SK-N-SH (cell line): ENCODE data around the gene PDE4B. TPM values are rescaled to one million over a fixed set of nuclear protein-coding genes. Genes with fewer than 3 reads are reported as not detected.

Source experiments
- CTCF ChIA-PET: fragments of 300-600, 350-600 bp; formaldehyde crosslinking; extraction: SDS; loops from one replicate; lab custom pipeline; 2021; lab: Yijun Ruan, JAX
- POLR2A ChIA-PET: fragments of 350-600 bp; sonication (Branson Sonifier 250); formaldehyde crosslinking; extraction: SDS; loops from one replicate; lab custom pipeline; 2020; ENCODE audit warnings: antibody characterized with exemption, inconsistent platforms; lab: Yijun Ruan, JAX
- DNase-seq: peaks from one replicate; pipeline ENCODE4 v3.0.0; 2012
- H2AFZ ChIP-seq: fragments of 200-600 bp; sonication (generic); 2 replicates; pipeline ENCODE4 v1.8.1; 2016; ENCODE audit warnings: antibody characterized with exemption, mild to moderate bottlenecking, low read depth
- H3F3A ChIP-seq: fragments of 200-600 bp; sonication (generic); replicated peaks from 2 replicates; pipeline ENCODE3; 2016; ENCODE audit warnings: antibody characterized with exemption, mild to moderate bottlenecking; ENCODE audit not compliant: insufficient read depth
- H3K27ac ChIP-seq, 2 experiments: fragments of 200-500 bp in 1 of 2; fragments of 200-600 bp in 1 of 2; sonication (Bioruptor generic) in 1 of 2; sonication (generic), shearing (Covaris generic) in 1 of 2; 2 replicates each; pipeline versions ENCODE4 v1.5.1 to v1.6.1; 2014 to 2016; ENCODE audit warnings: low read depth in 2 of 2, inconsistent platforms in 1 of 2, low read length in 1 of 2, mild to moderate bottlenecking in 1 of 2, mixed read lengths in 1 of 2
- H3K27me3 ChIP-seq: fragments of 200-600 bp; sonication (generic), shearing (Covaris generic); 2 replicates; pipeline ENCODE4 v1.6.1; 2016; ENCODE audit warnings: mixed run types; ENCODE audit not compliant: insufficient read depth
- H3K36me3 ChIP-seq, 2 experiments: fragments of 200-500 bp in 1 of 2; fragments of 200-600 bp in 1 of 2; sonication (Bioruptor generic) in 1 of 2; sonication (generic) in 1 of 2; replicated peaks in 1 of 2; 2 replicates each; pipeline versions ENCODE3 to v1.5.1; 2014 to 2016; ENCODE audit warnings: low read length in 1 of 2, mild to moderate bottlenecking in 1 of 2; ENCODE audit not compliant: insufficient read depth in 2 of 2, control insufficient read depth in 1 of 2
- H3K4me1 ChIP-seq, 2 experiments: fragments of 200-500 bp in 1 of 2; fragments of 200-600 bp in 1 of 2; sonication (Bioruptor generic) in 1 of 2; sonication (generic), shearing (Covaris generic) in 1 of 2; 2 replicates each; pipeline versions ENCODE4 v1.5.1 to v1.6.1; 2014 to 2016; ENCODE audit warnings: low read depth in 1 of 2, low read length in 1 of 2, mixed run types in 1 of 2; ENCODE audit not compliant: insufficient read depth in 2 of 2, control insufficient read depth in 1 of 2
- H3K4me2 ChIP-seq: fragments of 200-600 bp; sonication (generic), shearing (Covaris generic); 2 replicates; pipeline ENCODE4 v1.6.1; 2017; ENCODE audit warnings: mixed run types
- H3K4me3 ChIP-seq, 2 experiments: fragments of 200-500 bp in 1 of 2; fragments of 200-600 bp in 1 of 2; sonication (Bioruptor generic) in 1 of 2; sonication (generic), shearing (Covaris generic) in 1 of 2; 2 replicates each; pipeline versions ENCODE4 v1.5.1 to v1.8.1; 2014 to 2016; ENCODE audit warnings: low read depth in 2 of 2, inconsistent platforms in 1 of 2, low read length in 1 of 2, mild to moderate bottlenecking in 1 of 2, mixed read lengths in 1 of 2, moderate library complexity in 1 of 2
- H3K79me2 ChIP-seq: fragments of 200-600 bp; sonication (generic); 2 replicates; pipeline ENCODE4 v1.8.1; 2017; ENCODE audit warnings: mild to moderate bottlenecking; ENCODE audit not compliant: insufficient read depth
- H3K9ac ChIP-seq: fragments of 200-600 bp; sonication (generic); 2 replicates; pipeline ENCODE4 v1.6.1; 2017; ENCODE audit warnings: mixed run types
- H3K9me2 ChIP-seq: fragments of 200-600 bp; sonication (generic); 2 replicates; pipeline ENCODE4 v1.6.1; 2017; ENCODE audit warnings: mixed run types
- H3K9me3 ChIP-seq: fragments of 200-600 bp; sonication (generic); 2 replicates; pipeline ENCODE4 v1.6.1; 2017; ENCODE audit warnings: mixed run types, mild to moderate bottlenecking, moderate library complexity
- H4K20me1 ChIP-seq: fragments of 200-600 bp; sonication (generic); 2 replicates; pipeline ENCODE4 v1.6.1; 2017; ENCODE audit warnings: mild to moderate bottlenecking, mixed run types; ENCODE audit not compliant: insufficient read depth
- CTCF ChIP-seq: fragments of 200-600 bp; sonication (generic); IDR thresholded peaks from 2 replicates; pipeline ENCODE4 v1.6.1; 2017; ENCODE audit warnings: antibody characterized with exemption, mild to moderate bottlenecking, moderate library complexity
- ELF1 ChIP-seq: IDR thresholded peaks from 2 replicates; pipeline ENCODE4 v1.4.0; 2012
- FOSL2 ChIP-seq: IDR thresholded peaks from 2 replicates; pipeline ENCODE4 v1.4.0; 2012; ENCODE audit warnings: low read depth, mild to moderate bottlenecking, moderate library complexity, borderline replicate concordance
- FOXJ3 ChIP-seq: sonication (generic); formaldehyde crosslinking; IDR thresholded peaks from 2 replicates; pipeline ENCODE4 v1.5.1; 2020; ENCODE audit warnings: mild to moderate bottlenecking, missing genetic modification reagents
- GABPA ChIP-seq: IDR thresholded peaks from 2 replicates; pipeline ENCODE4 v1.4.0; 2012; ENCODE audit warnings: low read depth, mild to moderate bottlenecking
- JUND ChIP-seq: IDR thresholded peaks from 2 replicates; pipeline ENCODE4 v1.4.0; 2012
- MAX ChIP-seq: IDR thresholded peaks from 2 replicates; pipeline ENCODE4 v1.4.0; 2012; ENCODE audit warnings: low read depth
- MEF2A ChIP-seq: IDR thresholded peaks from 2 replicates; pipeline ENCODE4 v1.4.0; 2012; ENCODE audit warnings: low read depth, borderline replicate concordance
- NFIC ChIP-seq: IDR thresholded peaks from 2 replicates; pipeline ENCODE4 v1.4.0; 2012; ENCODE audit warnings: borderline replicate concordance
- NRF1 ChIP-seq: IDR thresholded peaks from 2 replicates; pipeline ENCODE4 v1.6.1; 2012; ENCODE audit warnings: low read depth, mild to moderate bottlenecking, low read length
- PBX3 ChIP-seq: IDR thresholded peaks from 2 replicates; pipeline ENCODE4; 2012
- RAD21 ChIP-seq: IDR thresholded peaks from 2 replicates; pipeline ENCODE4 v1.6.1; 2012; ENCODE audit warnings: mild to moderate bottlenecking, low read length
- RCOR1 ChIP-seq: fragments of 150-350 bp; IDR thresholded peaks from 2 replicates; pipeline ENCODE4 v1.6.1; 2017; ENCODE audit warnings: antibody characterized with exemption, low read length
- REST ChIP-seq: IDR thresholded peaks from 2 replicates; pipeline ENCODE4 v1.6.1; 2012; ENCODE audit warnings: mild to moderate bottlenecking, low read depth, low read length, moderate library complexity
- TAF1 ChIP-seq: IDR thresholded peaks from 2 replicates; pipeline ENCODE4 v1.6.1; 2012; ENCODE audit warnings: low read depth, mild to moderate bottlenecking, low read length, moderate library complexity, borderline replicate concordance
- TCF12 ChIP-seq: IDR thresholded peaks from 2 replicates; pipeline ENCODE4 v1.4.0; 2012
- TEAD4 ChIP-seq: IDR thresholded peaks from 2 replicates; pipeline ENCODE4 v1.4.0; 2012; ENCODE audit warnings: mild to moderate bottlenecking, borderline replicate concordance; ENCODE audit not compliant: insufficient read depth
- USF1 ChIP-seq: IDR thresholded peaks from 2 replicates; pipeline ENCODE4 v1.4.0; 2012; ENCODE audit warnings: low read depth, borderline replicate concordance
- USF2 ChIP-seq: fragments of 150-350 bp; IDR thresholded peaks from 2 replicates; pipeline ENCODE4 v1.6.1; 2017; ENCODE audit warnings: antibody characterized with exemption, low read length, low read depth, borderline replicate concordance
- YY1 ChIP-seq: IDR thresholded peaks from 2 replicates; pipeline ENCODE4 v1.4.0; 2012; ENCODE audit warnings: low read depth, mild to moderate bottlenecking
- ZBTB33 ChIP-seq: IDR thresholded peaks from 2 replicates; pipeline ENCODE4 v1.4.0; 2012; ENCODE audit warnings: low read depth, borderline replicate concordance
- WGBS: methylation state at CpG from one replicate; pipeline ENCODE4 v1.1.6; 2017; ENCODE audit warnings: low lambda C conversion rate; 5-methylcytosine and 5-hydroxymethylcytosine counted together
- polyA plus RNA-seq, 3 experiments: library from polyadenylated mRNA; depleted of rRNA; stranded (reverse); fragments of >200 nt; gene quantifications; 2 replicates each; pipeline ENCODE4 v1.2.3, GENCODE V29; 2012

The PDE4B gene
- polyA plus RNA-seq, 1 of the 3 experiments (the other 2 are of a cell fraction) = 1.9 TPM

- TF ChIP-seq REST (no peak), GABPA (no peak), FOXJ3 (CRISPR knock-in tag) (no peak)
Measured at GRCh38 chr1:66251546-66251945, 458.9 kb downstream of the PDE4B start (continued).

GRCh38 chr1:66253330-66253921 is 460.7 kb downstream of the PDE4B start:
- no peaks in the 10 kb centered on the region for H3K79me2 ChIP-seq
- H3K27ac ChIP-seq = peak overlapping the region in 1 of 2 experiments; percentile 53; a peak in 2 of 4 replicates
- ChIA-PET CTCF (interaction anchor here (0.7 to 19.0 kb wide), 18 partner anchors 11 to 479 kb away, joined by 3 to 384 read pairs (median 4); no protein-coding TSS in a partner anchor), POLR2A (no interaction called here)
- H4K20me1 ChIP-seq = no peaks in the 10 kb centered on the region
- no peak overlapping the region for H3K4me3 ChIP-seq
- no peak overlapping the region for H3K4me2 ChIP-seq
- peaks cover 8 to 9% of the 10 kb centered on the region in 2 experiments; a peak in 3 of 4 replicates for H3K4me1 ChIP-seq
- H3K9me2 ChIP-seq = no peaks in the 10 kb centered on the region
- 4% methylated on average over 1 of the region's 1 CpG for WGBS
- peak; percentile 50 for DNase-seq
- no peak overlapping the region for H3K9ac ChIP-seq
- H3F3A ChIP-seq = no peaks in the 10 kb centered on the region
- no peaks in the 10 kb centered on the region for H3K9me3 ChIP-seq
- H2AFZ ChIP-seq = peak overlapping the region; percentile 42; the same call in 1 of the 2 replicates
- no peaks in the 10 kb centered on the region for H3K36me3 ChIP-seq
- H3K27me3 ChIP-seq = no peaks in the 10 kb centered on the region
- TF ChIP-seq JUND (no peak), GABPA (no peak), NRF1 (peak; percentile 21; the same call in 1 of the 2 replicates), ZBTB33 (no peak), TCF12 (no peak), YY1 (no peak), TEAD4 (no peak), FOSL2 (no peak), RCOR1 (peak; percentile 37; the same call in 1 of the 2 replicates), PBX3 (no peak), CTCF (peak; percentile 89), USF1 (no peak), TAF1 (no peak), RAD21 (peak; percentile 100), FOXJ3 (CRISPR knock-in tag) (no peak), ELF1 (no peak), NFIC (no peak), USF2 (no peak), MEF2A (no peak), MAX (no peak)
